GM21717 (cell line): ENCODE results near the gene LCE1E.

Experiments
- ATAC-seq: cut with Tn5 transposase; IDR thresholded peaks from one replicate; pipeline ENCODE4 v1.9.1; 2021; ENCODE audit warnings: mild to moderate bottlenecking, moderate library complexity; ENCODE audit not compliant: unreplicated experiment

LCE1E gene, protein sequence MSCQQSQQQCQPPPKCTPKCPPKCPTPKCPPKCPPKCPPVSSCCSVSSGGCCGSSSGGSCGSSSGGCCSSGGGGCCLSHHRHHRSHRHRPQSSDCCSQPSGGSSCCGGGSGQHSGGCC

DNA sequence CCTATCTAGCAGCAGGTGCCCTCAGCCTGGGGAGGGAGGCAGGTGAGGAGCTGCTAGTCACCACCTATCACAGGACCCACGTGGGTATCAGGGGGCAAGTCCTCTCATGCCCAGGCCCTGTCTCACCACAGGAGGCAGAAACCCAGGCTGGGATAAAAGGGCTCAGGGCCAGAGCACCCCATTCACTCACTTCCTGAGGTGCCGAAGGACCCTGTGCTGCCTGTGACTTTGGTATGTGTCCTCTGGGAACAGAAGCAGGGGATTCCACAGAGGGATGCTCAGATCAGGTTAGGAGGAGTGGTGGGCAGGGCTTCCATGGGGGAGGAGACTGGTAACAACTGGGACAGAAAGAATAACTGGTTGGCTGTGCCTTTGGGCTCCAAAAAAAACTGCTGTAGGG lies at the start of gene LCE1E:
Gene LCE1E (plus strand): TSS at position 181 of the 400 bp plus-strand sequence. CDS start 1,043 bp downstream, outside the sequence.
- no peak for ATAC-seq

DNA sequence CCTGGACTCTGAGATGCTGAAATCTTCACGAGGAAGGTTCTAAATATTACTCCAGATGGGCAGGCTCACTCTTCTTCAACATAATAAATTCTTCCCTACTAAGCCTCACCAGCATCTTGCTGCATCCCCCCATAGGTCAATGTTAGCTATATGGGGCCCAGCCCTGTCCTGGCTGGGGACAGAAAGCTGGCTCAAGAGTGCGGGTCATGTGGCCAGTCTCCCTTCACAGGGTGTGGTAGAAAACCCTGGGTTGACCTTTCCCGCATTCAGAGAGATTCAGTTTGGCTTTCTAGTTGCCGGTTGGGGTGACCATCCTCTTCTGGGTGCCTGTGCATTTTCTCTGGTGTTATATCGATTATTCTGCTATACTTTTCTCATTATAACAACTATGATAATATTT lies 48.1 kb upstream of the LCE1E start:
- no peak for ATAC-seq

DNA sequence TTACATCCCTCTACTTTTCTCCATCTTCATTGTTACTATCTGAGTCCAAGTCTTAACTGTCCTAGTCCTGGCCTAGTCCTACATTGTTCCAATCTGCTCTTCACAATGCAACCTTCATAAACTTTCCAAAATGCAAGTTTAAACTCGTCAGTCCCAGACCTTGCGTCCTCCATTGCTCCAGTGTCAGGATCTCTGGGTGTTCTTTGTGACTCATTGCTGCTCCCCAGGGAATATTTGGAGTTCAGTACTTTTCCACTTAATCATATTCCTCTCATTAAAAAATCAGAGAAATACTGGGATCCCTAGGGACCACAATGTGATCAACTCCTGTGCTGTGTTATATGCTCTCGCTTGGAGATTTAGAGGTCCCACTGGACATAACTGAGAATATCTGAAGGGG lies 46.2 kb upstream of the LCE1E start:
- ATAC-seq = no peak

DNA sequence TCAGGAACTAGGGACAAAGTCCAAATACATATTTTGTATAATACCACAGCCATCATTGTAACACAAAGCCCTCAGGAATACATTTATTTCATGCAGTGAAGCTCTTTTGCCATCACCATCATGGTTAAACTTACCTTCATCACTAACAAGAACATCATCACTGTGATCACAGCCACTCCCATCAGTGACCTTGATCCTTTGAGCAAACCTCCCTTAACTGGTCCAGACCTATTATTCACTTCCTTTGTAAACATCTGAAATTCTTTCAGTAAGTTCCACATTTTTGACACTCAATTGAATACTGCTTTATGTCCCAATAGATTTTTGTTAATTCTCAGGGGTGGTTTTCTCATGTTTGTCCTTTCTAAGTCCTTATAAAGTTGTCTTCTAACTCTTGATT lies 44.4 kb upstream of the LCE1E start:
- ATAC-seq = no peak

DNA sequence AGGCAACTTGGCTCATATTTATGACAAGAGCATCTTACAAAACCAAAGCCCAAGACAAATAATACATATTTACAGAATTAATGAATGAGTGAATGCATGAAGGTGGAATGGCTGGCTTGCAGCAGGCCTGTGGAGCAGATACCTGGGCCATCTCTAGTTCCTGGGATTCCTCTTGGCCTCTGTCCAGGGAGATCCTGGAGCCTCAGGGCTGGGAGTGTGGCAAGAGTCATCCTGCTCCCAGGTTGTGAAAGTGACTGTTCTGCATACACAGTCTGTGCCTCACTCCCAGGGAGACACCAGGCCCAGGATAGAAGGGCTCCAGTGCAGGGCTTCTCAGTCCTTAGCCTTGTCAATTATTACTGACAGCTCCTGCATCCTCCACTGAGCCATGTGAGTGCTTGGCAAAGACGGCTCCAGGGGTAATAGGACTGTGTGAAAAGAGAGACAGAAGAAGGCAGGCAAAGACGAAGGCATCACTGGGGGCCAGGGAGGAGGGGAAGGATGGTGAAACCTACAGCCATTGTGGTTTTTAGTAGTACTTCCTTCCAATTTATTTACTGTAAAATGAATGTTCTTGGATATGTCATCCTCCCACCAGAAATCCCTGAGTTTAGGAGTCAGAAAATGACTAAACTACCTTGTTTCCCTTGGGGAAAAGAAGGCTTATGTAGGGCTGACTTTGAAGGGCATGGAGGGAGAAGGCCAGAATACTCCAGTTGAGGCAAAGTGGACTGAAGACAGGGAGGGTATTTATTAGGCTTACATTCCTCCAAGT lies 42.5 kb upstream of the LCE1E start:
- ATAC-seq = no peak

DNA sequence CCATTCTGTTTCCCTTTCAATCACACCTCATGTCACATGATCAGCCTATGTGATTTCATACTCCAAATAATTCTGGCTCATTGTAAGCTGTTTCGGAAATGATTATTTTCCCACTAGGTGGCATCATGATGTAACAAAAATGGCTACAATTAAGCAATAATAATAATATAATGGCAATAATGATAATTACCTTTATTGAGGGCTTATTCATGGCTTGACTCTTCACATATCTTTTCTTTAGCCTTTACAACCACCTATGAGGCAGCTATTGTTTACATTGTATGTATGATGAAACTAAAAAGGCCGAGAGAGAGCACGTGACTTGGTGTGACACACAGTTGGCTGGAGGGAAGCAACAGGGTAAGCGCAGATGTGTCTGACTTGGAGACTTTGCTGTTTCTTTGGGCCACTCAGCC lies 40.8 kb upstream of the LCE1E start:
- ATAC-seq = no peak

DNA sequence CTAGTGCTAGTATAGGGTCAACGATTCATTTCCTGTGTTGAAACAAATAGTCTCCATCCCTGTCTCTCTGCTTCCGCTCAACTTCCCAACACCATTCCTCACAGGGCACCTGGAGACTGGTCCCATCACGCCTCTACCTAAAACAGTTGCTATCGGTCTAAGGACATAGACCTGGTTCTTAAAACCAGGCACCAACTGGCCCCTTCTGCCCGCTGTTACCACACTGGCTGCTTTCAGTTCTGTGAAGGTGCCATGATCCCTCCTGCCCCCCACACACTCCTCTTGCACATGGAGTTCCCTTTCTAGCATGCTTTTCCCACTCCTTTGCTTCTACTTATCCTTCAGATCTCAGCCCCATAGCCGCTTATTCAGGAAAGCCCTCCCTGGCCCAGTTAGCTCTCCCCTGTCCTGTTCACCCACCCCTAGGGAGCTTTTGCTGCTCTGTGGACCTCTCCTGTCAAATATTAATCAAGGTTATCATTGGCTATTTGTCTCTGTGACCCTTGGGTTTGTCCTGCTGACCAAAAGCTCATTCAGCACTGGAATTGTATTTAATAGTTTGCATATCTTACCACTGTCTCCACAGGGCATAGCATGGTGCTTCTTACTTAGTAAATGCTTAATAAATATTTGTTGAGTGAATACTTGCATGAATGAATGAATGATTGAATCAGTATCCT lies 40.2 kb upstream of the LCE1E start:
- ATAC-seq = no peak

DNA sequence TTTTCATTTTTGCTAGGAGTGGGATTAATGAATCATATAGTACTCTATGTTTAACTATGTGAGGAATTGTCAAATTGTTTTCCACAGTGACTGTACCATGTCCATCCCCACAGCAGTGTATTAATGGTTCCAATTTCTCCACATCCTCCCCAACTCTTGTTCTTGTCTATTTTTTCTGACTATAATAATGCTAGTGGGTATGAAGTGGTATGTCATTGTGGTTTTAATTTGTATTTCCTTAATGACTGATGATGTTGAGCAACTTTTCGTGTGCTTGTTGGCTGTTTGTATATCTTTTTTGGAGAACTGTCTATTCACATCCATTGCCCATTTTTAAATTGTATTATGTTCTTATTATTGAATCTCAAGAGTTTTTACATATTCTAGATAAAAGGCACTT lies 38.2 kb upstream of the LCE1E start:
- no peak for ATAC-seq

DNA sequence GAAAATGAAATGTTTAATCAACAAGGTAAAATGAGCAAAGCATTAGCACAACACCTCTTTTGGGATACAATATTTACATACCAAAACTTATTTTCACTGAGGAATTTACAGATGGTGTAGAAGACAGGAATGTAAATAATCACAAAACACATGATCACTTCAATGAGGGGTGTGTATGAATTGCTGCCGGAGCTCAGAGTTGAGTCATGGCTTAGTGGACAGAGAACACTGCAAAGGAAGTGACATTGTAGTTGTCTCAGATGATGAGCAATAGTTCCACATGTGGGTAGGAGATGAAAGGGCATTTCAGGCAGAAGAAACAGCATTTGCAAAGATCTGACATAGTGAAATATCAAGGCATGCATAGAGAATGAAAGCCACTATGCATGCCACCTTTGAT lies 33.8 kb upstream of the LCE1E start:
- no peak for ATAC-seq

DNA sequence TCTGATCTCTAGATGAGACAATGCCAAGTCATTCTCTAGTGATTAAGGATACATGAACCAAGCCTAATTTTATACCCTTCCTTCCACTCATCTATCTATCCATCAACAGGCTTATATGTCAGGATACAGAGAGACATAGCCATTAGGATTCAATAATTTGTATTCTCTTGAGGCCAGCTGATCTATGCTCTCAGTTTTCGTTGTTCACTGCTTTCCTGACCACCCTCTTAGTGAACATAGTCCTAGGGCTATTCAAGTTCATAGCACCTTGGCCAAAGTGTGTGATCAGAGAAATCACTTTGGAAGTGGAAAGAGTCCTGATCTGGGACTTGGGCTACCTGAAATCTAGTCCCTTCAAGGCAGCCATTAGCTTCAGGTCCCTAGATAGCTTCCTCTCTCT lies 32.5 kb upstream of the LCE1E start:
- no peak for ATAC-seq

DNA sequence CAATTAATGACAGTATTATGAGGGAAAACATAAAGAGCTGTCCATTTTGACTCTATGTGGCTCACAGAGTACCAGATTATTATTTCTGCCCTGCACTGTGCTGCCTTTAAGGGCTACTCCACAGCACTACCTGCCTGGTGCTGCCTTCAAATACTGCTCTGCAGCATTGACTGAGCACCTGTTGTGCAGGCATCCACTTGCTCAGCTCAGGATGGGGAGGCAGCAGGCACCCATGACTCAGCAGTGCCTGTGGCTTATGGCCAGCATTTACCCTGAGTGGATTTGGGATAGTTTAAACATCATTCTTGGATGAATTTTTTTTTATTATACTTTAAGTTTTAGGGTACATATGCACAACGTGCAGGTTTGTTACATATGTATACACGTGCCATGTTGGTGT lies 29.2 kb upstream of the LCE1E start:
- no peak for ATAC-seq

DNA sequence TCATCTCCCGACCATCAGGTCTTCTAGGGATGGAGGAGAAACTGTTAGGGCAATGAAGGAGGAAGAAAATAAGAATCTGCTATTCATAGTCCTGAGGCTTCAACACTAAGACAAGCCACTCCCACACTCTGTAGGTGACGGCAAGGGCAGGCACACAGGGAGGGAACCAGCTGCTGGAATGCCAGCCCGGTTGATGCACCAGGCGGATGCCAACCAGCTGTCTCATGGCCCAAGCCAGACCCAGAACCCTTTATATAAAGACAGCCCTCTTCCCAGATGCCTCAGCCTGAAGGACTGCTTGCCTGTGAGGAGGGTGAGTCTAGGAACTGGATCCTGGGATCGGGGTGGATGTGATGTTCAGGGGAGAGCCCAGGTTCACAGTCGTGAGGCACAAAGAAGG lies 28.3 kb upstream of the LCE1E start, which contains the start of gene KPRP:
Gene KPRP (plus strand): TSS at position 279 of the 400 bp plus-strand sequence. CDS start 1,564 bp downstream, outside the sequence.
- no peak for ATAC-seq

DNA sequence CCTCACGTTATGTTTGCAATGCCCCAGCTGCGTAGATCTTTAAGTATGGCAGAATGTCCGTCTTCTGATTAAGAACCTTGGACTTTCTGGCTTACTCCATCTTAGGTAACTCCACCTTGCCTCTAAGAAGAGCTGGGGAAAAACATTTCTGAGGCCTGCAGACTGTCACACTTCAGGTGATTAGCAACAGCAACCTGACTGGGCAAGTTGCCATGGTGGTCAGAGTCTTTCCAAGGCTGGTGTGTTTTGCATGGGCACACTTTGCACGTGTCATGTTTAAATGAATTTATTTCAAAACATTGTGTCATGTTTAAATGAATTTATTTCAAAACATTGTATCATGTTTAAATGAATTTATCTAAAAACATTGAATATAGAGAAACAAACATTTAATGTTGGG lies 27.4 kb upstream of the LCE1E start:
- ATAC-seq = no peak

DNA sequence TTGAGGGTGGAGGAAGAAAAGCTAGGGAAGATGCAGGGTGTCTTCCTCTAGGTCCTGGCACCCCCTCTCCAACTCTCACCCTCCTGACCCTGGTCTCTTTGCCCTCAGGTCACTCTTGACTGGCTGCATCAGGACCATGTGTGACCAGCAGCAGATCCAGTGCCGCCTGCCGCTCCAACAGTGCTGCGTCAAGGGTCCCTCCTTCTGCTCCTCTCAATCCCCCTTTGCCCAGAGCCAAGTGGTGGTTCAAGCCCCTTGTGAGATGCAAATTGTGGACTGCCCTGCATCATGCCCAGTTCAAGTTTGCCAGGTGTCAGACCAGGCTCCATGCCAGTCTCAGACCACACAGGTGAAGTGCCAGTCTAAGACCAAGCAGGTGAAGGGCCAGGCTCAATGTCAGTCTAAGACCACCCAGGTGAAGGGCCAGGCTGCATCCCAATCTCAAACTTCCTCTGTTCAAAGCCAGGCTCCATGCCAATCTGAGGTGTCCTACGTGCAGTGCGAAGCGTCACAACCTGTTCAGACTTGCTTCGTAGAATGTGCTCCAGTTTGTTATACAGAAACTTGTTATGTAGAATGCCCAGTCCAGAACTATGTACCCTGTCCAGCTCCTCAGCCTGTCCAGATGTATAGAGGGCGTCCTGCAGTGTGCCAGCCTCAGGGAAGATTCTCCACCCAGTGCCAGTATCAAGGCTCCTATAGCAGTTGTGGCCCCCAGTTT lies 26.4 kb upstream of the LCE1E start:
- ATAC-seq = no peak

DNA sequence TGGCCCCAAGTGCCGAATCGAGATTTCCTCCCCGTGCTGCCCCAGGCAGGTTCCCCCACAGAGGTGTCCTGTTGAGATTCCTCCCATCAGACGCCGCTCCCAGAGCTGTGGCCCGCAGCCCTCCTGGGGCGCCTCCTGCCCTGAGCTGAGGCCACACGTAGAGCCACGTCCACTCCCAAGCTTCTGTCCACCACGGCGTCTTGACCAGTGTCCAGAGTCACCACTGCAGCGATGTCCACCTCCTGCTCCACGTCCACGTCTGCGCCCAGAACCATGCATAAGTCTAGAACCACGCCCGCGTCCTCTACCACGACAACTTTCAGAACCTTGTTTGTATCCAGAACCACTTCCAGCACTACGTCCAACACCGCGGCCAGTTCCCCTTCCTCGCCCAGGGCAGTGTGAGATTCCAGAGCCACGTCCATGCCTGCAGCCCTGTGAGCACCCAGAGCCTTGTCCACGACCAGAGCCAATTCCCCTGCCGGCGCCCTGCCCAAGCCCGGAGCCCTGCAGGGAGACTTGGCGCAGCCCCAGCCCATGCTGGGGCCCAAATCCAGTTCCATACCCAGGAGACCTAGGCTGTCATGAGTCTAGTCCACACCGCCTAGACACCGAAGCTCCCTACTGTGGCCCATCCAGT lies 25.4 kb upstream of the LCE1E start:
- no peak for ATAC-seq

DNA sequence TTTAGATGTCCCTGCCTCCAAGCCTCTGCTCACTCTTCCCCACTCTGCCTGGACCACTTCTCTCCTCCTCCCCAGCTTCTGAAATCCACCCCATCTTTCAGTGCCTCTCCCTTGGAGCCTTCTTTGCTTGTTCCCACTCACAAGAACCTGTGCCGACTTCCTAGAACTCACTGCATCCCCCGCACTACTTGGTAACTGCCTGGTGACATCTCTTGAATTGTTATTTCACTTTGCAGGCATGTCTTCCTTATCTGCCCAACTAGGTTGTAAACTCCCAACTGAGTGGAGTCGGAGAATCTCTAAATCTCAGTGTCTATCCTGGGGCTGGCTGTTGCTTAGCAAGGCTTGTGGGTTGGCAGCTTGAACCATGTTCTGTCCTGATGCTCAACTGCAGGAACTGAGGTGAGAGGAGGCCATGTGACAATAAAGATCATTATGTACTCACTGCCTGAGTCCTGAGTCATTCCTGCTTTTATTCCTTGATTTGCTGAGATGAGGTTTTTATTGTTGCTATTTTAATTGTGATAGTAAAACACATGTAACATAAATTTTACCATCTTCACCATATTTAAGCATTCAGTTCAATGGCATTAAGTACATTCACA lies 24.3 kb upstream of the LCE1E start:
- no peak for ATAC-seq

DNA sequence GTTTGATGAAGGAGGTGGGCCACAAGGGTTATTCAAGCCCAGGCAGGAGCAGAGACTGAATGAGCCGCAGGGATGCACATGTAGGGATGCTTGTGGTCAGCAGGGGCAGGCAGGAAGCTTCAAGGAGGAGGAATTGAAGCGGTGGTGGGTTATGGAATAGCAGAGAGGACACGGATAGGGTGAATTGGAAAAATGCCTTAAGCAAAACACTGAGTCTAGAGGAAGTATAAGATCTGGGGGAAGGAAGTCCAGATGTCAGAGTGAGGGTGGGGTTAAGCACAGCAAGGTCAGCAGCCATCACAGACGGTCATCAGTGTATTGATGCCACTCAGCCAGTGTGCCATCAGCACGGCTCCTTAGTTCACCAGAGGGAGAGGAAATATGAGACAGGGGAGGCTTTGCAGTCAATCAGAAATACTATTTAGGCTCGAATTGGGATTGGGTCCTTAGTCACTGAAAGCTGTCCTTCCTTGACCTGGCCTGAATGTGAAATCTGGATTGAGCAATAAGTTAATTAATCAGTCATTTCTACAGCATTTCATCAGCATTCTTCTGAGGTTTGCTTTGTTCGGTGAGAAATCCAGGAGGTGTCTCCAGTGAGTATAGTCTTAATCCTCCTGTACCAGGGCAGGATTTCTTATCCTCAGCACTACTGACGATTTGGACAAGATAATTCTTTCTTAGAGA lies 17.1 kb upstream of the LCE1E start:
- ATAC-seq = no peak

DNA sequence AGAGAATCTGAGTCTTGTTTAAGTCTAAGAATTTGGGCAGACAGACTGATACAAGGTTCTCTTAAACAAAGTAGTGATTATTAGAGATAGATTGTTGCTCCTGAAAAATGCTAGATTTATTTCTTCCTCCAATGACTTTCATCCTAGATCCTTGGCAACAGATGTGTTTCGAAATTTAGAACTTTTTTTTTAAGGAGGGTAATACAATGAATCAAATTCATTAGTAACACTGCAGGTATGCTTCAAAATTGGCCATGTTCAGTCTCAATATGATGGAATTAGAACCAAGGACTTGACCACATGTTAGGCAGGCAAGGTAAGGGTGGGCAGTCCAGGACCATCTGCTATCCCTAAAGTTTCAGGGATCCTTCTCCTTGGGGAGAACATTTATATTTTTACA lies 15.6 kb upstream of the LCE1E start:
- ATAC-seq = no peak

DNA sequence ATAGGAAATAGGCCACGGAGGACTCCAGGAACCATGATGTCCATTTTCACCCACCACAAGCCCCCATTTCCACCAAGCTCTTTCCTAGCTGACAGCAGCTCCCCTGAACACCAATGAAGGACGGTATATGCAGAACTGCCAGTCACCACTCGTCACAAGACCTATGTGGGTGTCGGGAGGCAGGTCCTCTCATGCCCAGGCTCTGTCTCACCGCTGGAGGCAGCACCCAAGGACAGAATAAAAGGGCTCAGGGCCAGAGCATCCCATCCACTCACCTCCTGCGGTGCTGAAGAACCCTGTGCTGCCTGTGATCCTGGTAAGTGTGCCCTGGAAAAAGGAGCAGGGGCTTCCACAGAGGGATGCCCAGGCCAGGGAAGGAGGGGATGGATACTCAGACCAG lies 11.2 kb upstream of the LCE1E start, which contains the start of gene LCE1F:
Gene LCE1F (plus strand): TSS at position 266 of the 400 bp plus-strand sequence. CDS start 1,232 bp downstream, outside the sequence.
- ATAC-seq = no peak

DNA sequence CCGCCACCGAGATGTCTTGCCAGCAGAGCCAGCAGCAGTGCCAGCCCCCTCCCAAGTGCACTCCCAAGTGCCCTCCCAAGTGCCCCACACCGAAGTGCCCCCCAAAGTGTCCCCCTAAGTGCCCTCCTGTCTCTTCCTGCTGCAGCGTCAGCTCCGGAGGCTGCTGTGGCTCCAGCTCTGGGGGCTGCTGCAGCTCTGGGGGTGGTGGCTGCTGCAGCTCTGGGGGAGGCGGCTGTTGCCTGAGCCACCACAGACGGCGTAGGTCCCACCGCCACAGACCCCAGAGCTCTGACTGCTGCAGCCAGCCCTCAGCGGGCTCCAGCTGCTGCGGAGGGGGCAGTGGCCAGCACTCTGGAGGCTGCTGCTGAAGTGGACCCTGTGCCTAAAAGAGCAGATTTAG lies 9.7 kb upstream of the LCE1E start:
- ATAC-seq = no peak
